ENCODE measurements around the gene TRIP6. TPM values are rescaled to one million over a fixed set of nuclear protein-coding genes. Genes with fewer than 3 reads are reported as not detected.

TRIP6 gene
- total RNA-seq, 1 donor from 2014 or later = 112 TPM

- no peak for DNase-seq (ENCODE audit: low read depth)
- TF ChIP-seq CTCF (conservative IDR thresholded peaks at IDR 0.05; ENCODE audit: low read depth, low read length) = no peak
- H3K4me3 ChIP-seq (ENCODE audit: low read depth, low read length) = no peak overlapping the region
These were observed 53.9 kb downstream of the TRIP6 start for GRCh38 chr7:100921039-100921438.

Other genes with a start within 250 kb of the TRIP6 start
- gene TFR2, start 225.8 kb upstream of the TRIP6 start, total RNA-seq = 1.1 and 5.9 TPM in 2 replicates
- gene ACTL6B, start 210.9 kb upstream of the TRIP6 start, total RNA-seq = not detected in 2 replicates
- gene GNB2, start 193.6 kb upstream of the TRIP6 start, total RNA-seq = 245 and 295 TPM in 2 replicates
- gene GIGYF1, start 173.1 kb upstream of the TRIP6 start, total RNA-seq = 8.5 and 14.1 TPM in 2 replicates
- 42.7 and 79.3 TPM in 2 replicates for gene POP7, start 161.3 kb upstream of the TRIP6 start, total RNA-seq
- not detected in 2 replicates for gene EPO, start 146.9 kb upstream of the TRIP6 start, total RNA-seq
- not detected in 2 replicates for gene ZAN, start 133.8 kb upstream of the TRIP6 start, total RNA-seq
- gene EPHB4, start 39.9 kb upstream of the TRIP6 start, total RNA-seq = 70.3 and 99.1 TPM in 2 replicates
- gene SLC12A9, start 14.7 kb upstream of the TRIP6 start, total RNA-seq = 11.4 and 18.4 TPM in 2 replicates
- gene SRRT, start 7.7 kb downstream of the TRIP6 start, total RNA-seq = 83.3 and 154 TPM in 2 replicates
- gene UFSP1, start 22.3 kb downstream of the TRIP6 start, total RNA-seq = 0.58 and 4.3 TPM in 2 replicates
- 0.51 and 3.3 TPM in 2 replicates for gene ACHE, start 28.5 kb downstream of the TRIP6 start, total RNA-seq
- gene MUC3A, start 82.1 kb downstream of the TRIP6 start, total RNA-seq = not detected in 2 replicates
- gene MUC12, start 102.2 kb downstream of the TRIP6 start, total RNA-seq = 1.7 TPM in 1 of 2 replicates, not detected in the other
- gene MUC17, start 152.7 kb downstream of the TRIP6 start, total RNA-seq = not detected in 2 replicates
- gene TRIM56, start 218.1 kb downstream of the TRIP6 start, total RNA-seq = 9.2 and 9.4 TPM in 2 replicates

All from epithelial cell of proximal tubule (primary cell).